Uterus (tissue), 2 donors: Measurements from ENCODE around the gene EIF5.

Source experiments
- CTCF ChIP-seq, 4 experiments: fragments of 200-600 bp in 2 of 4; fragments of 450-650 bp in 2 of 4; sonication (generic) in 2 of 4; IDR thresholded peaks; one replicate each; pipeline ENCODE4 v1.5.1; 2016 to 2019; ENCODE audit warnings: antibody characterized with exemption in 4 of 4, mild to moderate bottlenecking in 2 of 4, moderate library complexity in 1 of 4
- POLR2A ChIP-seq, 2 donors: fragments of 450-650 bp; IDR thresholded peaks; one replicate each; pipeline ENCODE4 v1.6.1; 2016; ENCODE audit warnings: antibody characterized with exemption in 2 of 2, mild to moderate bottlenecking in 1 of 2, moderate library complexity in 1 of 2

- no peak for TF ChIP-seq CTCF (IDR thresholded peaks at IDR 0.05)
- TF ChIP-seq POLR2A (IDR thresholded peaks at IDR 0.05), result no peak
These were observed 44.2 kb downstream of the EIF5 start for GRCh38 chr14:103378038-103378854.
